ENCODE data around the gene GTF2A2.
"Not testable (repeated sequence)": the region's sequence is repeated elsewhere in the genome, so short reads cannot be mapped to it uniquely, and the experiment has no call there.

GTF2A2 gene, protein sequence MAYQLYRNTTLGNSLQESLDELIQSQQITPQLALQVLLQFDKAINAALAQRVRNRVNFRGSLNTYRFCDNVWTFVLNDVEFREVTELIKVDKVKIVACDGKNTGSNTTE

DNA sequence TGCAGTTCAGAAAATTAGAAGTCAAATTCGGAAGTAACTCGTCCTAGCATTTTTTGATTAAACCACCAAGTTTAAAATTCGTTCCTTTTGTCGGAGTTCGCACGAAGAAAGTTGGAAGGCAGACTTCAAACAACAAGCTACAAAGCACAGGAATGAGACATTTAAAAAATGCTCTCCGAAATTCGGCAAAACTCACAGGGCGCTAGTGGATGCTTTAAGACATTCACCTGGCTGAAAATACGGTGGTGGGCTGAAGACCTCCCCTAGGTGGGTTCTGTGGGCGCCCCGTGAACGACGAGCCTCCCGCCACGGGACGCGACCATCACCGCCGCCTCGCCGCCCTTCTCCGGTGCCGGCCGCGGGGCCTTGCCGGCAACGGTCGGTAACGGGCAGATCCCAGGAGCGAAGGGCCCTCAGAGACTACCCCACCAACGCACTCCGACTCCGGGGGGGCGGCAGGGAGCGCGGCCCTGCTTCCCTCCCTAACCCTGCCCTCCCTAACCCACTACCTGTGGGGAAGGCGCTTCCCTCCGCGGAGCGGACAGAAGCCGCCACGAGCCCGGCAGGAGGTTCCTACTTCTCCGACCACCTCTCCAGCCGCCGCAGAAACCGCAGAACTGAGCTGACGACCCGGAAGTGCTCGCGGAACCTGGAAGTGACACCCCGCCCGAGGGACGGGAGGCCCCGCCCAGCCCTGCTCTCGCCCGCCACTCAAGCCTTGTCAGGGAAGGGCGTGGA, at the start of gene GTF2A2:
GTF2A2 (minus strand) TSS at position 619 of the 738 bp plus-strand sequence. CDS start 5,238 bp downstream, outside the sequence.
- DNase-seq (ENCODE audit: low spot score): peak; percentile 96

DNA sequence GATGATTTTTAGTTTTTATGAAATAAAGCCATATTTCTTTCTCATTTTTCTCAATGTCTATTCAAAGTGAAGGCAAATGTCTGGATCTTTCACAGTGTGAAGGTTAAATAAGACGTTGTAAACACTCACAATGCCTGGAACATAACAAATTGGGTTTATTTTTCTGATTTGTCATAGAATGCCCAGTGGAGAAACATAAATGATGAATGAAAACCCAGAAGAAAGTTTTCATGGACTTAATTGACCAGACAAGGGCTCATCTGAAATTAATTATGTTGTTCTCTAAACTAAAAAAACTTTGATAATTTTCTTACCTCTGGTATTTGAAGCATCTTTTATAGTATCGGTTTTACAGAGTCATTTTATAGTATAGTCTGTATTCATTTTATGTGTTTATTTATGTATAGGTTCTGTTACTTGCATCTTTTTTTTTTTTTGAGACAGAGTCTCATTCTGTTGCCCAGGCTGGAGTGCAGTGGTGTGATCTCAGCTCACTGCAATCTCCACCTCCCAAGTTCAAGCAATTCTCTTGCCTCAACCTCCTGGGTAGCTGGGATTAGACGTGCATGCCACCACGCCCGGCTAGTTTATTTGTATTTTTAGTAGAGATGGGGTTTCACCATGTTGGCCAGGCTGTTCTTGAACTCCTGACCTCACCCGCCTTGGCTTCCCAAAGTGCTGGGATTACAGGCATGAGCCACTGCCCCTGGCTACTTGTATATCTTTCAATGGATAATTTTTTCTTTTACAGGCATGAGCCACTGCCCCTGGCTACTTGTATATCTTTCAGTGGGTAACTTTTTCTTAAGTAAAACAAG, 46.9 kb upstream of the GTF2A2 start:
- no peak for DNase-seq (ENCODE audit: low spot score)

DNA sequence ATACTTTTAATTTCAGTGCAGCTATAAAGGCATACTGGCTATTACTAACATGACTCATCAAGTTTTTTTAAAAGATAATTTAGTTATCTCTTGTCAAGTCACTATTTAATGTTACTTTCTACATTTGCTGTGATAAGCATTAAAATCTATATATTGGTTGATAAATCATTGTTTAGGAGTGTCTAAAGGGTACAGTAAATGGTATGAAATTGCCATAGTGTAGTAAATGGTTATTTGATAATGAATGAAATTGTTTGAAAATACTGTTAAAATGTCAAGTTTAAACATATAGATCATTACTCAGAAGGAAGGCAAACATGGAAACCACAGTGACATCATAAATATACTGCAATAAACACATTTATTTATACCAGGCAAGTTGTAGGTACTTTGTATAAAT, 45.0 kb upstream of the GTF2A2 start:
- no peak for DNase-seq (ENCODE audit: low spot score)

DNA sequence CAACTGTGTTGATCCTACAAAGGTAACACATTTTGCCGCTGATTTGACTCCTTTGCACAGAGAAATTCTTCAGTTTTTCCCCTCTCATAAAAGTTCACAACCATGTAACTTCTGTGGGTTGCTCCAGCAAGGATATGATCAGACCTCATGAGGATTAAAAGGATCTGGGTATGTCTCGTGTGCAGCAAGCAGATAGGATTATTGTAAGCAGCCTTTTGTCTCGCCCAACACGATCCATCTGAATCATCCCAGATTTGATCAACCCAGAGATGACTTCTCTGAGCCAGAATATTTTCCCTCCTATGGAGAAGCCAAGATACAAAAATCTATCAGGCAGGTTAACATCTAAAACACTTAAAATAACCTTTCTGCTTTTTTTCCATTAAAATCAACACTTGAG, 44.6 kb upstream of the GTF2A2 start:
- DNase-seq (ENCODE audit: low spot score): no peak

DNA sequence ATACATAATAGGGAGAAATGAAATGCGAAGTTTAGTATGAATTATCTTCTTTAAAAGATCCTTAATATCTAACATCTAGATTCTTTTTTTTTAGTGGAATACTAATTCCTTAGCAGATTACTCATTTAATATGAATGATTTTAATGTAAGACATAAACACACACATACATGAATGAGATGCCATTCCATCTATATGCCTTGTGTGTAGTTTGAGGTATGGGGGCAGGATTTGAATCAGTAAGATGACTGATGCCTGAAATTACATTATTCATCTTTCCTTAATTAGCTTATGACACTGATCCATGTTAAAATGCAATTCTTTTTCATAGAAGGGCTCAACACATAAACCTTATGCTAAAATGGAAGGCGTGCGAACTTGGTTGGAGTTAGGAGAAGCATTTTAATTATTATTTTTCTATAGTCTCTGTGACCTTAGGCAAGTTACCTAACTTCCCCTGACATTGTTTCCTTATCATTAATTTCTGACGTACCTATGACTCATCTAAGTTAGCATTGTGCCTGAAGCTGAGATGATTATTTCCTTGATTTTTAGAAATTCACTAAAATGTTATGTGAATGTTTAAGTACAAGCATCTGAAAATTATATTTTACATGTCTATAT, 42.6 kb upstream of the GTF2A2 start:
- DNase-seq (ENCODE audit: low spot score): no peak

DNA sequence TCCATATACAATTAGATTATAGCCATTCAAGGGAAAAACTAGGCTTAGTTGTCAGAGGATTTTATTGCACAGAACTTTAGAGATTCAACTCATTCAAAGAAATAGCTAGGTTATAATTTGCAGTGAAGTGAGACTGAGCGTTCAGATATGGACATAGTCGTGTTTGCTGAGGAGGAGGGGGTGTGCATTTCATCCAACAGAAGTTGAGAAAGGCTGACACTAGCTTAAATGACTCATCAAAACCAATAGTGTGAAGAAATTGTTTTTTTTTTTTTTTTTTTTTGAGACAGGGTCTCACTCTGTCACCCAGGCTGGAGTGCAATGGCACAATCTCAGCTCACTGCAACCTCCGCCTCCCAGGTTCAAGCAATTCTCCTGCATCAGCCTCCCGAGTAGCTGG, 40.8 kb upstream of the GTF2A2 start:
- DNase-seq (ENCODE audit: low spot score): not testable (repeated sequence)

DNA sequence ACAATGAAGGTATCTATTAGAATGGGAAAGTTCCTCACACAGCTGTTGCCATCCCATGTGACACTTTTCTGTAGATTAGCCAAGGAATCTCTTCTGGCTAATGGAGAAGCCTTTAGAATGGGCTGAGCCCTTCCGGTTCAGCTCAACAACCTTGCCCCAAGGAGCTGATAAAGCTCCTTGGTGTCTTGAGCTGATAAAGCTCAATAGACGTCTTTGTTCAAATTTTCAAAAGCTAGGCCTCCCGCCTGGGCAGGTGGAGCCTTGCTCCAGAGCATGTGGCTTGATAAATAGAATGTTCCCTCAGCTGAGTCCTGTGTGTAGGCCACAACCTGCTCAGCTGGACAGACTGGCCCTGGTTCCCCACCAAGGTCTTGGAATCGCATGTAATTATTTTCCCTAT, 39.0 kb upstream of the GTF2A2 start:
- DNase-seq (ENCODE audit: low spot score): no peak

DNA sequence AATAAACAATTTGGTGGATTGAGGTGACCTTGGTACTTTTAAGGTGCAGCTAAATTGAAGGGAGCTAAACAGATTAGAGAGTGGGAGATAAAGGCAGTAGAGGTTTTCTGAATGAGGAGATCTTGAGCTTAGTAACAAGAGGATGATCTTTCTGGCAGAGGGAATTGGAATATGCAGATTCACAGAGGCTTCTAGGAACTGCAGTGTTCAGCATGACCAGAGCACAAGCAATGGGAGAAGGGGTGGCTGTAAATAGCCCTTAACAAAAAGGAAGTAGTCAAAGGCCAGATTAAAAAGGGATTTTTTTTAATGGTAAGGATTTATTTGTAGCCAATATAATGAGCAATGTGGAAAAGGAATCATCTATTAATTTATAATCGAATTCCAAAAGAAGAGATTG, 37.5 kb upstream of the GTF2A2 start:
- DNase-seq (ENCODE audit: low spot score): no peak

DNA sequence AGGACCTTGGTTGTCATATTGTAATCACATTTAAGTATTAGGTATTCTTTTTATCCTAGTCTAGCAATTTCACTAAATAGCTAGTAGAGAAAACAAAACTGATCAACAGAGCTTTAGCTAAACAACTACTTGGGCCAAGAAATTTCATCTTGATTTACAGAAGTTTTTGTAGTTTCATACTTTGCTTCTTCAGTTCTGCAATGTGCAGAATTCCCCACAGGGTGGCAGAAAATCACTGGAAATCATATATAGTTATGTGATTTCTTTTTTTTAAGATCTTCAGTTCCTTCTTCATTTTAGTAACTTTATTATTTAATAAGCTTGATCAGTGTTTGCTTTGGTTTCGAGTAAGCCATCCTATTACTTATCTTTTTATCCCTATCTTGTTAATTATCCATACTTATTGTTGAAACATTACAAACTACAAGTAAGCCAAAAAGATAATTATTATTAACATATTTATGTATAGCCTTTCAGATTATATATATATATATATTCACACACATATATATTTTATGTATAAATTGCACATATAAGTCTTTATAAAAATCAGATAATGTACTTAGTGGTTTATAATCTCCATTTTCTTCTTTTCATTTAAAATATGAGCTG, 34.0 kb upstream of the GTF2A2 start:
- no peak for DNase-seq (ENCODE audit: low spot score)

DNA sequence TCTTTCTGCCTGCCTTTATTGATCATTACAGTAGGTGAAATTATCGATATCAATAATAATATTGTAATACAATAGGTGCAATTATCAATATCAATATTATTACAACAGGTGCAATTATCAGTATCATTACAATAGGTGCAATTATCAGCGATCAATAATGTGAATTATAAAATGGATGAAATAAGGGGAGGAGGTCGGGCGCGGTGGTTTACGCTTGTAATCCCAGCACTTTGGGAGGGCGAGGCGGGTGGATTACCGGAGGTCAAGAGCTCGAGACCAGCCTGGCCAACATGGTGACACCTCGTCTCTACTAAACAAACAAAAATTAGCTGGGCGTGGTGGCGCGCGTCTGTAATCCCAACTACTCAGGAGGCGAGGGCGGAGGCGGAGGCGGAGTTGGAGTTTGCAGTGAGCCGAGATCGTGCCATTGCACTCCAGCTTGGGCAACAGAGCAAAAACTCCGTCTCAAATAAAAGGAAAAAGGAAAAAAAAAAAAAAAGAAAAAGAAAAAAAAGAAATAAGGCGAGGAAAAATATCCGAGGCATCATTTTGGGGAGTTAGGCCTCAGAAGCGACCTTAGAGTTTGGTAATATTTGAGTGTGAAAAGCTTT, 32.4 kb upstream of the GTF2A2 start:
- peak; percentile 76 for DNase-seq (ENCODE audit: low spot score)

DNA sequence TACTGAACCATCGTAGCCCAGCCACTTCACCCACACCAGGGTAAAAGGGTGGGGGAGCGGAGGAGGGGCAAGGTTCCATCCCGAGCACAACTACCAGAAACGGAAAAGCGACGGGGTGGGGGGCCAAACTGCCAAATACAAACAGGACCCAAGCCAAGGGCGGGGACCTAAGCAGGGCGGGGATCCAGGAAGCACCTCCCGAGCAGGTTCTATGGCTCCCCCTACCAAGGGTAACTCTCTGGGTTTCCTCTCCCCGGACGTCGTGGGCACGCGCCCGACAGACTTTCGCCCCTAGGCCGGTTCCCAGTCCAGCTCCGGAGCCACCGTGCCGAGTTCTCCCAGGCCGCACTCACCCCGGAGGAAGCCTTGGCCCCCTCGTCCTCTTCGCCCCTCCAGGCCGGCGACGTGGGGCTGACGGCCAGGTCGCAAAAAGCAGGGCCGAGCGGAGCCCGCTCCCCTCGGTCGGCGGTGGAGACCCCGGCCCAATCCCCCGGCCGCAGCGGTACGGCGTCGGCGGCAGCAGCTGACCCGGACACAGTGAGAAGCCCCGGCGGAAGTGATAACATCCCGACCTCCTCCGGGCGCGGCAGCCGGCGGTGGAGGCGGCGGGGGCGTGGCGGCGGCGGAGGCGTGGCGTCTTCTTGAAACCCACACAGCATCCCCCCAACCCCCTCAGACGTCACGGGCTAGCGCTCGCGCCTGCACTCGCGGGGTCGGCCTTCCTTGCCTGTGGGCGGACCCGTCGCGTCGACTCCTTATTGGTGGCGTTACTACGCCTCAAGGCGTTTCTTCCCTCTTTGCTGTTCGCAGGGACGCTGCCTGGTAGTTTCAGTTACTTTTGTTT, 31.7 kb upstream of the GTF2A2 start, which contains the start of gene BNIP2:
BNIP2 (minus strand) TSS at position 539 of the 844 bp plus-strand sequence. CDS start 6,863 bp downstream, outside the sequence.
- peak; percentile 100 for DNase-seq (ENCODE audit: low spot score)

DNA sequence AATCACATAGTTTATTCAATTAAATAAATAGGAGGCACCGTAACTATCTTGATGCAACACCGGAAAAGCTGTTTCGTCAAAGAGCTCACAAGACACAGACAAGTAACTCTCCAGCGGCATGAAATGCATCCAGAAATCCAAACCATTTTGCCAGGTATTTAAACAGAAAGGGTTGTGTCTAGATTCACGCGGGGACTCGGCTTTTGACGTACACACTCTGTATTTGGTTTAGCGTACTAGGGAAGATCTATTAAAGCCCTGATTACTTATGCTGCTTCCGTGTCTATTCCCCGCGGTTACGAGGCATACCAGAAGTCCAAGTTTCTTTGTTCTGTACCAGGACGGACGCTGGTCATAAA, 31.1 kb upstream of the GTF2A2 start:
- DNase-seq (ENCODE audit: low spot score): no peak

DNA sequence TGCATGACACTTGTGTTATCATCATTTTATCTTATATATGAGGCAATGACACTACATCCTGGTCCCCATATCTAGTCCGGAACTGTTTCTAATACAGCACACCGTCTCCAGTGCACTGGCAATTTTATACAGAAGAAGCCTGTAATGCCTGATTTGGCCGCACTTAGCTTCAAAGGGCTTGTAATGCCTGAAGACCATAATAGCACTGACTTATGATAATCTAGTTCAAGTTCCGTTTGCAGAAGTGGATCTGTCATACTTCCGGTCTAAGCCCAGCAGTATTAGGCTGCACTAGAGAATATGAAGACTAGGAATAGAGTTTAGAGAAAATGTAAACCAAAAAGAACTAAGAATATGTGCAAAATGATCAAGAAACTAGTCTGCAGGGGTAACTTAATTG, 30.5 kb upstream of the GTF2A2 start:
- DNase-seq (ENCODE audit: low spot score): no peak

DNA sequence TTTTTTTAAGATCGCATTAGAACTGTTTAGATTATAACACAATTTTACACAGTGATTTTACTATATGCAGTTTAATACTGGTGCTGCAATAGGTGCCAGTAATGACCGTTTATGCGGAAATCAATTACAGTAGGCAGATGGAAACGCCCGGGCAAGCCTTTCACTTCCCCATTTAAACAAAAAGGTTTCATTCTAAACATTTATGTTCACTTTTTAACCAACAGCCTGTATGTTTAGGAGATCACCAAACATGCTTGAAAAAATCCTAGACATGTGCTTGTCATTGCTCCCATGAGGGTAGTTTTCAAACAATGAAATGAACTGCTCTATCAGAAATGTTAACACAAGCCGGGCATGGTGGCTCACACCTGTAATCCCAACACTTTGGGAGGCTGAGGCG, 29.1 kb upstream of the GTF2A2 start:
- DNase-seq (ENCODE audit: low spot score): no peak

DNA sequence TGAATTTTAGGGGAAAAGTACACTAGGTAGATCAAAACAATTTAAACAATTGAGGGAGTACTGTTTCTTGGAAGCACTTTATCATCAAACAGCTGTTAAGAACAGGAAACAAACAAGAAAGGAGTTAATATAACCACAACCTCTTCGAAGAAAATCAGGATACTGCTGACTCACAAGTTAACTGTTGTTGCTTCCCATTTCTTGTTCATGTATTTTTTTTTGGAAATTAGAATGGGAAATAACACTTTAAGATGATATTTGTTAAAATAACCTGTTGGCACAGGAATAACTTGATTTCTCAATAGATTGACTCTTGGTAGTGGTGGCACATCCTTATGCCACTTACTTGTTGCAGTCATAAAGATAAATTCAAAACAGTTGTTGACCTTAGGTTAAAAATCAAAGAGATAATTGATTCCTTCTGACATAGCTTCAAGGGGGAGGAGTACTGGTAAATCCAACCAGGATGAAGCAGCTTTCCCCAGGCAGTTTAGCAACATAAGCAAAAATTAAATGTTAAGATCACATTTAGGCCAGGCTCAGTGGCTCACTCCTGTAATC, 28.5 kb upstream of the GTF2A2 start:
- DNase-seq (ENCODE audit: low spot score): no peak

DNA sequence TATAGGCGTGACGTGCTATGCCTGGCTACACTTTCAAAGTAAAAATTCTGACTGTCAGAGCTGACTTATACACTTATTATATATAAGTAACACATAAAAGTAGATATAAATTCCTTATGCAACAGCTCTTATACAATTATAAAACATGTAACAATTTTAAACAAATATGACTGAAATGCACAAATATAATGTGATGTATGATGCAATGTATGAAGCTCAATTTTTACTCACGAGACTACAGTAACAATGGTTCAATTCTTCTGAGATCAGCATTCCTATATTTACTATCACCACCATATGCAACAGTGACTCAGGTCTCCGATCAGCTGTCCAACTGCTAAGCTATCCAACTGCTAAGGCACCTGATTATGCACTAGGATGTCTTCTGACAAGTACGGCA, 23.6 kb upstream of the GTF2A2 start:
- DNase-seq (ENCODE audit: low spot score): no peak

DNA sequence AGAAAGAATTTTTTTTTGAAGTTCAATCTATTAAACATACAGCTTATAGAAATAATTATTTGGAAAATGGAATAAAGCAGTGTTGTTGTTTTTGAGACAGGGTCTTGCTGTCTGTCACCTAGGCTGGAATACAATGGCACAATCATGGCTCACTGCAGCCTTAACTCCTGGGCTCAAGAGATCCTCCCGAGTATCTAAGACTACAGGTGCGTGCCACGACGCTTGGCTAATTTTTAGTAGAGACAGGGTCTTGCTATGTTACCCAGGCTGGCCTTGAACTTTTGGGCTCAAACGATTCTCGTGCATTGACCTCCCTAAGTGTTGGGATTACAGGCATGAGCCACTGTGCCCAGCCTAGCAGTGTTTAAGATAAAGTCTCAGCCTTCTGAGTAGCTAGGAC, 23.0 kb upstream of the GTF2A2 start:
- no peak for DNase-seq (ENCODE audit: low spot score)

DNA sequence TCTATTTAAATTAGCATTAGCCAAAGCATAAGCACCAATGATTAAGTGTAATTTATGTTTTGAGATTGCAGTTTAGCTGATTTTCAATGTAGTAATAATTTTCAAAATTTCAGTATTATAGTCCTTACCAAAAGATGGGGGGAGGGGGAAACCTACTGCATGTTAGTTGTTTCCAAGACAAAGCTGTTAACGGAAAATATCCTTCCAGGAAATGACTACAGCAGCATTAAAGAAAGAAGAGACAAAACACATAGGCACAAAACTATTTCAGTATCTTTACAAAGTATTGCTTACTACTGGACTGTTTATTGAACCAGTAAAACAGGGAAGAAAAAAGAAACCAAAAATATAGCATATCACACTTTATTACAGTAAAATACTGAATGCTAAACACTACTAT, 21.3 kb upstream of the GTF2A2 start:
- DNase-seq (ENCODE audit: low spot score): no peak

DNA sequence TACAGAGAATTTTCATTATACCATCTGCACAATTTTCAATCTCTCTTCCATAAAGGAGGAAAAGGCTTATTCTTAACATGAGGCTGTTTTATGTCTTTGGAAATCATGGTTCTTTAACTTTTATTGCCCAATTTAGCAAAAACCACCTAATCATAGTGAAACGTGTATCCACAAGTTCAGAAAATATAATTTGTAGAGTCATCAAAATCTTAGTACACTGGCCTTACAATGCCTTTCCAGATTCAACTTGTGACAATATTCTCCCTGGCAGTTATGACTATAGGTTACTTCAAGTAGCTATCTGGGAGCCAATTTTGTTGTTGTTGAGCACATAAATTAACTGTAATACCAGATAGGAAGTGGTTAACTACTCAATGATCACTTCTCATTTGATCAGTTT, 20.9 kb upstream of the GTF2A2 start:
- no peak for DNase-seq (ENCODE audit: low spot score)

DNA sequence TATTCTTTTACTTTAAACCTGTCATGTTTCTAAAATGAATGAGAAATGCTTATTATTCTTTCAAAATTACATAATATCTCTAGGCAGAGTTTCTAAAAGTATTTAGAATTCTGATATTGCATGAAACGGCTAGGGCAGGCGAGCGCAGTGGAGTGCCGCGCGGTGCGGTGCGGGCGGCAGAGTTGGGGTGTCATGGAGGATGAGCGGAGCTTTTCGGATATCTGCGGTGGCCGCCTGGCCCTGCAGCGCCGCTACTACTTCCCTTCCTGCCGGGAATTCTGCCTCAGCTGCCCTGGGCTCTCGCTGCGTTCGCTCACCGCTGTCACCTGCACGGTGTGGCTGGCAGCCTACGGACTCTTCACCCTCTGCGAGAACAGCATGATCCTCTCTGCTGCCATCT, 19.2 kb upstream of the GTF2A2 start:
- DNase-seq (ENCODE audit: low spot score): no peak

All from left forelimb (tissue), 1 donor.